Ishikawa (cell line): ENCODE data around the gene COASY.

Experiments
- CEBPB ChIP-seq: IDR thresholded peaks from 2 replicates; pipeline ENCODE4 v1.6.1; 2012
- CREB1 ChIP-seq: IDR thresholded peaks from 2 replicates; pipeline ENCODE4 v1.6.1; 2012; ENCODE audit warnings: low read depth
- EGR1 ChIP-seq: IDR thresholded peaks from 2 replicates; pipeline ENCODE4 v1.6.1; 2012
- EP300 ChIP-seq: IDR thresholded peaks from 2 replicates; pipeline ENCODE4 v1.6.1; 2012; ENCODE audit warnings: borderline replicate concordance
- FOXM1 ChIP-seq: IDR thresholded peaks from 2 replicates; pipeline ENCODE4 v1.6.1; 2012; ENCODE audit warnings: low read depth, borderline replicate concordance
- NFIC ChIP-seq: IDR thresholded peaks from 2 replicates; pipeline ENCODE4 v1.6.1; 2012
- RAD21 ChIP-seq: IDR thresholded peaks from 2 replicates; pipeline ENCODE4 v1.6.1; 2012; ENCODE audit warnings: low read depth
- REST ChIP-seq: IDR thresholded peaks from 2 replicates; pipeline ENCODE4 v1.6.1; 2012; ENCODE audit warnings: low read depth, mild to moderate bottlenecking
- TAF1 ChIP-seq: IDR thresholded peaks from 2 replicates; pipeline ENCODE4 v1.6.1; 2012; ENCODE audit warnings: low read depth, mild to moderate bottlenecking
- TCF12 ChIP-seq: IDR thresholded peaks from 2 replicates; pipeline ENCODE4 v1.6.1; 2012; ENCODE audit warnings: low read depth
- TEAD4 ChIP-seq: IDR thresholded peaks from 2 replicates; pipeline ENCODE4 v1.6.1; 2012
- USF1 ChIP-seq: IDR thresholded peaks from 2 replicates; pipeline ENCODE4 v1.6.1; 2012
- YY1 ChIP-seq: IDR thresholded peaks from 2 replicates; pipeline ENCODE4 v1.6.1; 2012; ENCODE audit warnings: low read depth
- ZBTB7A ChIP-seq: IDR thresholded peaks from 2 replicates; pipeline ENCODE4 v1.6.1; 2012; ENCODE audit warnings: low read depth
- TF ChIP-seq, protein P1 (sequence below): IDR thresholded peaks from 2 replicates; pipeline ENCODE4 v1.6.1; 2012

COASY gene

DNA sequence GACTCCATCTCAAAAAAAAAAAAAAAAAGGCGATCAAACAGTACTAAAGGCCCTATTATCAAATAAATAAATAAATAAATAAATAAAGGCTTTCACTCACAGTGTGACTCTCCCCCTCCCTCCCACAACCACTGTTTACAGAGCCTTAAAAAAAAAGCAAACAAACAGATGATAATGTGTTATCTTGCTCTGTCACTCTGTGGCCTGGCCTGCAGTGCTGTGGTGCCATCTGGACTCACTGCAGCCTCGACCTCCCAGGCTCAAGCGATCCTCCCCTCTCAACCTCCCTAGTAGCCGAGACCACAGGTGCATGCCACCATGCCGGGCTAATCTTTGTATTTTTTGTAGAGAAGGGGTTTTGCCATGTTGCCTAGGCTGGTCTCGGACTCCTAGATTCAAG lies 34.0 kb upstream of the COASY start:
- TF ChIP-seq EGR1: no peak
- no peak for TF ChIP-seq CEBPB
- TF ChIP-seq TAF1: no peak
- TF ChIP-seq, protein P1, sequence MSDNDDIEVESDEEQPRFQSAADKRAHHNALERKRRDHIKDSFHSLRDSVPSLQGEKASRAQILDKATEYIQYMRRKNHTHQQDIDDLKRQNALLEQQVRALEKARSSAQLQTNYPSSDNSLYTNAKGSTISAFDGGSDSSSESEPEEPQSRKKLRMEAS: no peak
- no peak for TF ChIP-seq RAD21
- no peak for TF ChIP-seq ZBTB7A

DNA sequence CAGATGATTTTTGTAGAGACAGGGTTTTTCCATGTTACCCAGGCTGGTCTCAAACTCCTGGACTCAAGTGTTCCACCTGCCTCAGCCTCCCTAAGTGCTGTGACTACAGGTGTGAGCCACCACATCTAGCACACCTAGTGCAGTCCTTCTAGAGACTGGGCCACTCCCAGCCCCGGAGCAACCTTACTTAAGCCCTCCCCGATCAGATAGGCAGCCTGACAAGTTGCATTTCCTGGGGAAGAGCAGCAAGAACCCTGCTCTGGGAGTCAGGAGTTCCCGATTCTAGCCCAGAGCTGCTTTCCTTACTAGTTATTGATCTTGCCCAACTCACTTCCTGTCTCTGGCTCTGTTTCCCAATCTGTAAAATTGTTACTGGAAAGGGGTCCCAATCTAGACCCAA lies 32.9 kb upstream of the COASY start:
- TF ChIP-seq FOXM1: no peak
- TF ChIP-seq REST: no peak
- TF ChIP-seq CREB1: no peak
- no peak for TF ChIP-seq USF1
- TF ChIP-seq TEAD4: no peak
- no peak for TF ChIP-seq RAD21
- no peak for TF ChIP-seq EGR1
- no peak for TF ChIP-seq TCF12
- TF ChIP-seq YY1: no peak
- no peak for TF ChIP-seq NFIC
- TF ChIP-seq TAF1: no peak
- TF ChIP-seq, protein P1: no peak

DNA sequence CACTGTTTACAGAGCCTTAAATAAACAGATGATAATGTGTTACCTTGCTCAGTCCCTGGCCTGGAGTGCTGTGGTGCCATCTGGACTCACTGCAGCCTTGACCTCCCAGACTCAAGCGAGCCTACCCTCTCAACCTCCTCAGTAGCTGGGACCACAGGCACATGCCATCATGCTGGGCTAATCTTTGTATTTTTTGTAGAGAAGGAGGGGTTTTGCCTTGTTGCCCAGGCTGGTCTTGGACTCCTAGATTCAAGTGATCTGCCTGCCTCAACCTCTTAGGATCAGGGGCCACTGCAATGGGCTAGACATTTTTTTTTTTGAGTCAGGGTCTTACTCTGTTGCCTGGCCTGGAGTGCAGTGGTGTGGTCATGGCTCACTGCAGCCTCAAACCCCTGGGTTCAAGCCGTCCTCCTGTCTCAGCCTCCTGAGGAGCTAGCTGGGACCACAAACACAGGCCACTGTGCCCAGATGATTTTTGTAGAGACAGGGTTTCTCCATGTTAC lies 30.9 kb upstream of the COASY start:
- TF ChIP-seq, protein P1: no peak
- no peak for TF ChIP-seq RAD21
- no peak for TF ChIP-seq ZBTB7A

GRCh38 chr17:42531455-42532354 lies 30.2 kb upstream of the COASY start:
- TF ChIP-seq RAD21 (peak; percentile 23; the same call in 1 of the 2 replicates), ZBTB7A (no peak), EP300 (no peak)
- TF ChIP-seq, protein P1: peak; percentile 71

- TF ChIP-seq NFIC (no peak), TEAD4 (no peak), YY1 (no peak), FOXM1 (no peak), TCF12 (no peak), EGR1 (no peak), TAF1 (no peak), CREB1 (no peak), RAD21 (no peak), ZBTB7A (no peak), CEBPB (no peak), EP300 (no peak)
These were observed 26.5 kb upstream of the COASY start for GRCh38 chr17:42535155-42536047.

DNA sequence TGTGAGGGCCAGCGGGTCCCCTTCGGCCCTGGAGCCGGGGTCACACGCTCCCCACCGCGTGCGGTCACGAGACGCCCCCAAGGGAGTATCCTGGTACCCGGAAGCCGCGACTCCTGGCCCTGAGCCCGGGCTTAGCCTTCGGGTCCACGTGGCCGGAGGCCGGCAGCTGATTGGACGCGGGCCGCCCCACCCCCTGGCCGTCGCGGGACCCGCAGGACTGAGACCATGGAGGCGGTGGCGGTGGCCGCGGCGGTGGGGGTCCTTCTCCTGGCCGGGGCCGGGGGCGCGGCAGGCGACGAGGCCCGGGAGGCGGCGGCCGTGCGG lies 25.9 kb upstream of the COASY start, which contains the start of gene NAGLU:
TSS of gene NAGLU (plus strand) at position 194 of the 324 bp plus-strand sequence. CDS start at position 226, 32 bp downstream.
- no peak for TF ChIP-seq REST
- no peak for TF ChIP-seq TAF1
- TF ChIP-seq TEAD4: no peak
- TF ChIP-seq YY1: peak; percentile 29
- TF ChIP-seq, protein P1: peak; percentile 58; the same call in 1 of the 2 replicates
- TF ChIP-seq CREB1: no peak
- 0 out of 2 replicates have a peak, but pooled peaks have one; percentile 21 for TF ChIP-seq EP300
- 0 out of 2 replicates have a peak, but pooled peaks have one; percentile 78 for TF ChIP-seq ZBTB7A
- TF ChIP-seq FOXM1: no peak
- TF ChIP-seq USF1: peak; percentile 98
- no peak for TF ChIP-seq TCF12
- peak; percentile 81 for TF ChIP-seq NFIC
- 0 out of 2 replicates have a peak, but pooled peaks have one; percentile 23 for TF ChIP-seq EGR1
- no peak for TF ChIP-seq RAD21
- TF ChIP-seq CEBPB: no peak
